ENCODE results near the gene DOCK7. TPM values are rescaled to one million over a fixed set of nuclear protein-coding genes. Genes with fewer than 3 reads are reported as not detected.

Gene DOCK7
- total and polyA plus RNA-seq, 10 donors = 3.3 to 48.3 (median 30.3) TPM

DNA sequence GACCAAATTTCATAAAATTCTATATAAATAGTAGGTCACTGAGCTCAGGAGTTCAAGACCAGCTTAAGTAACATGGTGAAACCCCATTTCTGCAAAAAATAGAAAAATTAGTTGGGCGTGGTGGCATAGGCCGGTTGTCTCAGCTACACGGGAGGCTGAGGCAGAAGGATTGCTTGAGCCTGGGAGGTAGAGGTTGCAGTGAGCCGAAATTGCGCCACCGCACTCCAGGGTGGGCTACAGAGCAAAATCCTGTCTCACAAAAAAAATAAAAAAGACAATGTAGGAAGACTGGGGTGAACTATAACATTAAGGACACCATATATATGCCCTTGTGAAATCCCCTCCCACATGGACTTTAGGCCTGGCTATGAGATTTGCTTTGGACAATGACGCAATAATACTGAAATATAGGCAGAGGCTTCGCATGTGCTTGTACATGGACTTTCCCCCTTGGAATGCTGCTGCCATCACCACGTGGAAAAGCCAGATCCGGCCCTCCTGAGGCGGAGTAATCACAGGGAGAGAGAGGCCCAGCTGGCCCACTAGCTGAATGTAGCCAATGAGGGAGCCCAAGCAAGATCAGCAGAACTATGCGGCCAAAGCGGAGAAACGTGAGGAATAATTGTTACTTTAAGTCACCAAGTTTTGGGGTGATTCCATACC, 264.5 kb downstream of the DOCK7 start:
- WGBS, 5 donors = 91 to 98% (median 93%) methylated on average over 14 of the region's 14 CpGs
- no peak for TF ChIP-seq POLR2AphosphoS5 (IDR thresholded peaks at IDR 0.05)
- no peak for TF ChIP-seq POLR2A (IDR thresholded peaks at IDR 0.05)
- TF ChIP-seq, protein P1, sequence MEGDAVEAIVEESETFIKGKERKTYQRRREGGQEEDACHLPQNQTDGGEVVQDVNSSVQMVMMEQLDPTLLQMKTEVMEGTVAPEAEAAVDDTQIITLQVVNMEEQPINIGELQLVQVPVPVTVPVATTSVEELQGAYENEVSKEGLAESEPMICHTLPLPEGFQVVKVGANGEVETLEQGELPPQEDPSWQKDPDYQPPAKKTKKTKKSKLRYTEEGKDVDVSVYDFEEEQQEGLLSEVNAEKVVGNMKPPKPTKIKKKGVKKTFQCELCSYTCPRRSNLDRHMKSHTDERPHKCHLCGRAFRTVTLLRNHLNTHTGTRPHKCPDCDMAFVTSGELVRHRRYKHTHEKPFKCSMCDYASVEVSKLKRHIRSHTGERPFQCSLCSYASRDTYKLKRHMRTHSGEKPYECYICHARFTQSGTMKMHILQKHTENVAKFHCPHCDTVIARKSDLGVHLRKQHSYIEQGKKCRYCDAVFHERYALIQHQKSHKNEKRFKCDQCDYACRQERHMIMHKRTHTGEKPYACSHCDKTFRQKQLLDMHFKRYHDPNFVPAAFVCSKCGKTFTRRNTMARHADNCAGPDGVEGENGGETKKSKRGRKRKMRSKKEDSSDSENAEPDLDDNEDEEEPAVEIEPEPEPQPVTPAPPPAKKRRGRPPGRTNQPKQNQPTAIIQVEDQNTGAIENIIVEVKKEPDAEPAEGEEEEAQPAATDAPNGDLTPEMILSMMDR (IDR thresholded peaks at IDR 0.05 in 8 of 11, conservative IDR thresholded peaks at IDR 0.05 in 3 of 11) = no peak
- Histone ChIP-seq H3K36me3 (no peaks in the 10 kb centered on the region), H3K27me3 (replicated peaks in 1 of 7) (no peaks in the 10 kb centered on the region), H3K4me1 (no peaks in the 10 kb centered on the region), H3K4me3 (no peak overlapping the region), H3K9me3 (no peaks in the 10 kb centered on the region), H3K27ac (no peak overlapping the region)
- DNase-seq = no peak
- intact Hi-C loops (cut with DNase I; ENCODE audit: low total_unique reads) = no loop called here

GRCh38 chr1:62420214-62420613, 268.0 kb downstream of the DOCK7 start:
- H3K27me3 ChIP-seq (replicated peaks in 1 of 7) = no peaks in the 10 kb centered on the region
- 83 to 96% (median 88%) methylated on average over 1 of the region's 1 CpG for WGBS, 5 donors
- no peaks in the 10 kb centered on the region for H3K9me3 ChIP-seq
- DNase-seq = no peak
- no peaks in the 10 kb centered on the region for H3K4me1 ChIP-seq
- H3K4me3 ChIP-seq = no peak overlapping the region
- H3K27ac ChIP-seq = no peak overlapping the region
- TF ChIP-seq, protein P1 (IDR thresholded peaks at IDR 0.05 in 8 of 11, conservative IDR thresholded peaks at IDR 0.05 in 3 of 11) = no peak
- TF ChIP-seq POLR2AphosphoS5 (IDR thresholded peaks at IDR 0.05) (no peak), POLR2A (IDR thresholded peaks at IDR 0.05) (no peak)
- H3K36me3 ChIP-seq = no peaks in the 10 kb centered on the region
- intact Hi-C loops (cut with DNase I; ENCODE audit: low total_unique reads) = no loop called here

DNA sequence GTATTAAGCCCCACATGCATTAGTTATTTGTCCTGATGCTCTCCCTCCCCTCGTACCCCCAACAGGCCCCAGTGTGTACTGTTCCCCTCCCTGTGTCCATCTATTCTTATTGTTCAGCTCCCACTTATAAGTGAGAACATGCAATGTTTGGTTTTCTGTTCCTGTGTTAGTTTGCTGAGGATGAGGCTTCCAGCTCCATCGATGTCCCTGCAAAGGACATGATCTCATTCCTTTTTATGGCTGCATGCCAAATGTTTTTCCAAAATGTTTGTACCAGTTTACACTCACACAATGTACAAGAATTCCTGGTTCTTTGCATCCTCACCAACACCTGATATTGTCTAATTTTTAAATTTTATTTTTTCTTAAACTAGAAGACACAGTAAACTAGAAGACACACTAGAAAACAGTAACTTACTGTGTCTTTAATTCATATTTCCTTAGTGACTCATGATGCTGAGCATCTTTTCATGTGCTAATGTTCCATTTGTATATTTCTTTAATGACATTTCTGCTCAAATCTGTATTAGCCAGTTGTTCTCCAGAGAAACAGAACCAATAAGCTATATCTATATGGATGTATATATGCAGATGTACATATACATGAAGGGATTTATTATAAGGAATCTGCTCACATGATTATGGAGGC, 270.7 kb downstream of the DOCK7 start:
- Histone ChIP-seq H3K27ac (no peak overlapping the region), H3K9me3 (no peaks in the 10 kb centered on the region), H3K36me3 (no peaks in the 10 kb centered on the region), H3K4me1 (no peaks in the 10 kb centered on the region), H3K27me3 (replicated peaks in 1 of 7) (no peaks in the 10 kb centered on the region), H3K4me3 (no peak overlapping the region)
- 68 to 80% (median 71%) methylated on average over 2 of the region's 2 CpGs for WGBS, 5 donors
- TF ChIP-seq POLR2A (IDR thresholded peaks at IDR 0.05) (no peak), POLR2AphosphoS5 (IDR thresholded peaks at IDR 0.05) (no peak)
- TF ChIP-seq, protein P1 (IDR thresholded peaks at IDR 0.05 in 8 of 11, conservative IDR thresholded peaks at IDR 0.05 in 3 of 11) = no peak
- DNase-seq = no peak
- intact Hi-C loops (cut with DNase I; ENCODE audit: low total_unique reads) = no loop called here

DNA sequence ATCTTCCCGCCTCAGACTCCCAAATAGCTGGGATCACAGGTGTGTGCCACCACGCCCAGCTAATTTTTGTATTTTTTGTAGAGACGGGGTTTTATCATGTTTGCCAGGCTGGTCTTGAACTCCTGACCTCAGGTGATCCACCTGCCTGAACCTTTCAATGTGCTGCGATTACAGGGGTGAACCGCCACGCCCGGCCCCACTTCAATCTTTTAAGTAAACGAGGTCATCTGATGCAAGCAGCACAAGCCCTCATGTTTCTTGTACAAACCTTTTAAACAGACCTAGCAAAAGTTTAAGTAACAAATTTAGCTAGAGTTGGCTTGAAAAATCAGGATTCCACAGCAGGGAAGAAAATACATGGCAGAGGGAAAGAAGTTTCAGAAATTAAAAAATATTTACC, 272.5 kb downstream of the DOCK7 start:
- H3K27me3 ChIP-seq (replicated peaks in 1 of 7) = no peaks in the 10 kb centered on the region
- no peak overlapping the region for H3K27ac ChIP-seq
- no peaks in the 10 kb centered on the region for H3K36me3 ChIP-seq
- no peak for TF ChIP-seq POLR2A (IDR thresholded peaks at IDR 0.05)
- TF ChIP-seq POLR2AphosphoS5 (IDR thresholded peaks at IDR 0.05) = no peak
- TF ChIP-seq, protein P1 (IDR thresholded peaks at IDR 0.05 in 8 of 11, conservative IDR thresholded peaks at IDR 0.05 in 3 of 11) = no peak
- no peaks in the 10 kb centered on the region for H3K9me3 ChIP-seq
- no peak for DNase-seq
- no peaks in the 10 kb centered on the region for H3K4me1 ChIP-seq
- WGBS, 5 donors = 89 to 97% (median 92%) methylated on average over 8 of the region's 8 CpGs
- intact Hi-C loops (cut with DNase I; ENCODE audit: low total_unique reads) = no loop called here
- no peak overlapping the region for H3K4me3 ChIP-seq
